H9 (cell line): ENCODE data around the gene ARSG. TPM values are rescaled to one million over a fixed set of nuclear protein-coding genes. Genes with fewer than 3 reads are reported as not detected.
A peak's percentile ranks its signal among the peaks of the same experiment; 100 is the strongest.

Experiments
- DNase-seq: peaks from one replicate; pipeline ENCODE4 v3.0.0-alpha.2; 2017
- H2AFZ ChIP-seq: one replicate; pipeline ENCODE4 v1.6.1; 2013; ENCODE audit warnings: mild to moderate bottlenecking, low read length, control low read depth, moderate library complexity
- H2AK5ac ChIP-seq: 2 replicates; pipeline ENCODE4 v1.6.1; 2013; ENCODE audit warnings: low read length, control low read depth, mixed read lengths; ENCODE audit not compliant: insufficient read length
- H2BK120ac ChIP-seq: one replicate; pipeline ENCODE4 v1.6.1; 2013; ENCODE audit warnings: low read depth, mild to moderate bottlenecking, low read length, control low read depth, inconsistent platforms; ENCODE audit not compliant: poor library complexity, severe bottlenecking
- H2BK12ac ChIP-seq: 2 replicates; pipeline ENCODE4 v1.6.1; 2013; ENCODE audit warnings: low read length, control low read depth, mixed read lengths, low read depth; ENCODE audit not compliant: insufficient read length
- H2BK15ac ChIP-seq: 2 replicates; pipeline ENCODE4 v1.6.1; 2013; ENCODE audit warnings: low read depth, low read length, control low read depth
- H2BK20ac ChIP-seq: one replicate; pipeline ENCODE4 v1.6.1; 2013; ENCODE audit warnings: low read depth, mild to moderate bottlenecking, low read length, control low read depth, inconsistent platforms; ENCODE audit not compliant: poor library complexity, severe bottlenecking
- H2BK5ac ChIP-seq: 2 replicates; pipeline ENCODE4 v1.6.1; 2013; ENCODE audit warnings: low read length, control low read depth, mixed read lengths; ENCODE audit not compliant: insufficient read length
- H3K14ac ChIP-seq: 2 replicates; pipeline ENCODE4 v1.6.1; 2013; ENCODE audit warnings: low read length, control low read depth; ENCODE audit not compliant: insufficient read depth
- H3K18ac ChIP-seq: 2 replicates; pipeline ENCODE4 v1.6.1; 2013; ENCODE audit warnings: low read depth, mild to moderate bottlenecking, mixed read lengths, low read length, control low read depth; ENCODE audit not compliant: insufficient read length
- H3K23ac ChIP-seq: 2 replicates; pipeline ENCODE4 v1.6.1; 2013; ENCODE audit warnings: low read length, control low read depth, mixed read lengths, low read depth; ENCODE audit not compliant: insufficient read length
- H3K23me2 ChIP-seq: 2 replicates; pipeline ENCODE4 v1.6.1; 2013; ENCODE audit warnings: low read depth, mild to moderate bottlenecking, mixed read lengths, low read length, control low read depth; ENCODE audit not compliant: insufficient read length, poor library complexity, severe bottlenecking
- H3K27ac ChIP-seq: 2 replicates; pipeline ENCODE4 v1.5.1; 2013; ENCODE audit warnings: low read length, control low read depth, mixed read lengths, low read depth; ENCODE audit not compliant: insufficient read length
- H3K27me3 ChIP-seq: 2 replicates; pipeline ENCODE4 v1.6.1; 2013; ENCODE audit warnings: low read length, control low read depth, inconsistent platforms; ENCODE audit not compliant: insufficient read depth
- H3K4ac ChIP-seq: 2 replicates; pipeline ENCODE4 v1.6.1; 2013; ENCODE audit warnings: low read depth, mild to moderate bottlenecking, control low read depth, inconsistent platforms, low read length, moderate library complexity
- H3K4me1 ChIP-seq: 2 replicates; pipeline ENCODE4 v1.6.1; 2013; ENCODE audit warnings: low read length, control low read depth, inconsistent platforms; ENCODE audit not compliant: insufficient read depth
- H3K4me2 ChIP-seq: 2 replicates; pipeline ENCODE4 v1.6.1; 2013; ENCODE audit warnings: low read length, control low read depth, mixed read lengths; ENCODE audit not compliant: insufficient read length, insufficient read depth
- H3K56ac ChIP-seq: 2 replicates; pipeline ENCODE4 v1.6.1; 2013; ENCODE audit warnings: low read depth, mild to moderate bottlenecking, mixed read lengths, low read length, control low read depth; ENCODE audit not compliant: insufficient read length
- H3K79me1 ChIP-seq: 2 replicates; pipeline ENCODE4 v1.6.1; 2013; ENCODE audit warnings: low read depth, mild to moderate bottlenecking, moderate library complexity, low read length, control low read depth, inconsistent platforms; ENCODE audit not compliant: insufficient read depth, poor library complexity, severe bottlenecking
- H3K79me2 ChIP-seq: 2 replicates; pipeline ENCODE4 v1.6.1; 2013; ENCODE audit warnings: low read length, control low read depth, inconsistent platforms; ENCODE audit not compliant: insufficient read depth
- H3K9ac ChIP-seq: 2 replicates; pipeline ENCODE4 v1.6.1; 2013; ENCODE audit warnings: low read length, control low read depth, mixed read lengths; ENCODE audit not compliant: insufficient read length; ENCODE audit errors: extremely low read depth
- H3K9me3 ChIP-seq: one replicate; pipeline ENCODE4 v1.6.1; 2013; ENCODE audit warnings: low read depth, low read length, inconsistent platforms; ENCODE audit not compliant: control insufficient read depth
- H3T11ph ChIP-seq: one replicate; pipeline ENCODE4 v1.6.1; 2013; ENCODE audit warnings: mild to moderate bottlenecking, low read length, control low read depth, inconsistent platforms
- H4K20me1 ChIP-seq: one replicate; pipeline ENCODE4 v1.6.1; 2013; ENCODE audit not compliant: control insufficient read depth, insufficient read length, insufficient read depth
- H4K5ac ChIP-seq: 2 replicates; pipeline ENCODE4 v1.6.1; 2013; ENCODE audit warnings: low read depth, mild to moderate bottlenecking, mixed read lengths, low read length, control low read depth; ENCODE audit not compliant: insufficient read length
- H4K8ac ChIP-seq: replicated peaks from 2 replicates; pipeline ENCODE4 v1.6.1; 2013; ENCODE audit warnings: low read length, control low read depth, mixed read lengths, low read depth; ENCODE audit not compliant: insufficient read length
- H4K91ac ChIP-seq: 2 replicates; pipeline ENCODE4 v1.6.1; 2013; ENCODE audit warnings: low read depth, mild to moderate bottlenecking, moderate library complexity, mixed read lengths, low read length, control low read depth; ENCODE audit not compliant: insufficient read length
- H3K27ac Mint-ChIP-seq, 3 experiments: 2 replicates in 2 of 3; 3 replicates in 1 of 3; pipeline ENCODE4 v1.8.0; 2020 to 2021; ENCODE audit warnings: mixed read lengths in 3 of 3, mild to moderate bottlenecking in 1 of 3, moderate library complexity in 1 of 3
- H3K27me3 Mint-ChIP-seq: 2 replicates; pipeline ENCODE4 v1.8.0; 2021; ENCODE audit warnings: low read depth, mild to moderate bottlenecking, moderate library complexity, mixed read lengths
- H3K36me3 Mint-ChIP-seq, 3 experiments: 2 replicates in 2 of 3; 3 replicates in 1 of 3; pipeline ENCODE4 v1.8.0; 2020 to 2021; ENCODE audit warnings: low read depth in 3 of 3, mixed read lengths in 3 of 3; ENCODE audit not compliant: insufficient read depth in 1 of 3
- H3K4me1 Mint-ChIP-seq, 2 experiments: 2 replicates each; pipeline ENCODE4 v1.8.0; 2020; ENCODE audit warnings: mixed read lengths in 2 of 2
- H3K4me3 Mint-ChIP-seq, 2 experiments: 2 replicates in 1 of 2; 3 replicates in 1 of 2; pipeline ENCODE4 v1.8.0; 2020 to 2021; ENCODE audit warnings: mild to moderate bottlenecking in 2 of 2, mixed read lengths in 2 of 2, moderate library complexity in 1 of 2
- H3K9me3 Mint-ChIP-seq, 2 experiments: 2 replicates in 1 of 2; 3 replicates in 1 of 2; pipeline ENCODE4 v1.8.0; 2020; ENCODE audit warnings: mild to moderate bottlenecking in 2 of 2, mixed read lengths in 2 of 2, moderate library complexity in 1 of 2
- WGBS: extraction: QIAGEN DNeasy Blood & Tissue Kit; methylation state at CpG from one replicate; pipeline ENCODE4 v1.1.7; 2013; ENCODE audit warnings: missing lambda C conversion rate, low lambda C conversion rate, mixed read lengths; ENCODE audit not compliant: insufficient read length; ENCODE audit errors: extremely low coverage; 5-methylcytosine and 5-hydroxymethylcytosine counted together
- total RNA-seq: library from RNA; stranded (reverse); gene quantifications from 2 replicates; pipeline ENCODE4 v1.2.1, GENCODE V29; 2021
- TF ChIP-seq, protein P1 (sequence below): fragments of 200-600 bp; sonication (generic); conservative IDR thresholded peaks from 3 replicates; pipeline ENCODE4 v1.8.0; 2021; ENCODE audit warnings: antibody characterized with exemption, mild to moderate bottlenecking

ARSG gene
- total RNA-seq, 1 experiment from 2014 or later, result 3.6 TPM

- Histone ChIP-seq H3K27me3 (peaks cover 21% of the 10 kb centered on the region; the same call in 1 of the 2 replicates), H2AFZ (no peak overlapping the region), H3K23me2 (peaks cover 19% of the 10 kb centered on the region), H3T11ph (no peak overlapping the region), H3K14ac (peak overlapping the region; percentile 87), H4K91ac (no peak overlapping the region), H3K79me1 (no peaks in the 10 kb centered on the region), H3K79me2 (no peaks in the 10 kb centered on the region), H3K18ac (peak overlapping the region; percentile 66), H4K20me1 (no peaks in the 10 kb centered on the region), H2BK20ac (no peak overlapping the region), H4K5ac (no peak overlapping the region), H3K27ac (no peak overlapping the region), H3K23ac (no peak overlapping the region), H2BK120ac (no peak overlapping the region), H3K9ac (peak overlapping the region; percentile 58), H2BK5ac (no peak overlapping the region), H4K8ac (no peak overlapping the region), H3K4me1 (peaks cover 2% of the 10 kb centered on the region), H2AK5ac (no peak overlapping the region), H3K4me2 (peak overlapping the region; percentile 67), H3K9me3 (no peaks in the 10 kb centered on the region), H3K56ac (no peak overlapping the region), H2BK12ac (no peak overlapping the region), H3K4ac (no peak overlapping the region), H2BK15ac (no peak overlapping the region)
- TF ChIP-seq, protein P1, sequence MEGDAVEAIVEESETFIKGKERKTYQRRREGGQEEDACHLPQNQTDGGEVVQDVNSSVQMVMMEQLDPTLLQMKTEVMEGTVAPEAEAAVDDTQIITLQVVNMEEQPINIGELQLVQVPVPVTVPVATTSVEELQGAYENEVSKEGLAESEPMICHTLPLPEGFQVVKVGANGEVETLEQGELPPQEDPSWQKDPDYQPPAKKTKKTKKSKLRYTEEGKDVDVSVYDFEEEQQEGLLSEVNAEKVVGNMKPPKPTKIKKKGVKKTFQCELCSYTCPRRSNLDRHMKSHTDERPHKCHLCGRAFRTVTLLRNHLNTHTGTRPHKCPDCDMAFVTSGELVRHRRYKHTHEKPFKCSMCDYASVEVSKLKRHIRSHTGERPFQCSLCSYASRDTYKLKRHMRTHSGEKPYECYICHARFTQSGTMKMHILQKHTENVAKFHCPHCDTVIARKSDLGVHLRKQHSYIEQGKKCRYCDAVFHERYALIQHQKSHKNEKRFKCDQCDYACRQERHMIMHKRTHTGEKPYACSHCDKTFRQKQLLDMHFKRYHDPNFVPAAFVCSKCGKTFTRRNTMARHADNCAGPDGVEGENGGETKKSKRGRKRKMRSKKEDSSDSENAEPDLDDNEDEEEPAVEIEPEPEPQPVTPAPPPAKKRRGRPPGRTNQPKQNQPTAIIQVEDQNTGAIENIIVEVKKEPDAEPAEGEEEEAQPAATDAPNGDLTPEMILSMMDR, result peak; percentile 35; the same call in 2 of the 3 replicates
- peak overlapping the region; percentile 66 to 85 for H3K4me3 Mint-ChIP-seq
- H3K27ac Mint-ChIP-seq, result no peak overlapping the region; a peak in 1 of 7 replicates
- H3K9me3 Mint-ChIP-seq, result no peaks in the 10 kb centered on the region; a peak in 1 of 5 replicates
- WGBS, result no CpG with 5 or more reads among the region's 76 CpGs
- peak; percentile 82 for DNase-seq
- peaks cover 62% of the 10 kb centered on the region for H3K27me3 Mint-ChIP-seq
- peaks cover 0 to 1% (median 0%) of the 10 kb centered on the region in 3 experiments; a peak in 1 of 7 replicates for H3K36me3 Mint-ChIP-seq
- peaks cover 63 to 66% of the 10 kb centered on the region in 2 experiments for H3K4me1 Mint-ChIP-seq
These were observed 767 bp downstream of the ARSG start for GRCh38 chr17:68291836-68292688.
